HEK293 (cell line): ENCODE measurements around the gene PRPF6.

ENCODE experiments used
- CTCF ChIA-PET: fragments of 350-600 bp; formaldehyde crosslinking; extraction: SDS; loops from one replicate; lab custom pipeline; 2021; ENCODE audit warnings: antibody characterized with exemption; lab: Yijun Ruan, JAX
- POLR2A ChIA-PET: fragments of 300-600 bp; formaldehyde crosslinking; extraction: SDS; loops from one replicate; lab custom pipeline; 2020; ENCODE audit warnings: antibody characterized with exemption, inconsistent platforms; lab: Yijun Ruan, JAX
- H3K27ac ChIP-seq: fragments of 200-500 bp; sonication (Bioruptor generic); 2 replicates; pipeline ENCODE4 v1.5.1; 2014; ENCODE audit warnings: low read depth, low read length, control low read depth, inconsistent platforms; ENCODE audit errors: extremely low read depth
- H3K36me3 ChIP-seq, 2 experiments: fragments of 200-500 bp in 1 of 2; sonication (Bioruptor generic) in 1 of 2; 1 replicate in 1 of 2; 2 replicates in 1 of 2; pipeline ENCODE4 v1.5.1; 2014 to 2017; ENCODE audit warnings: inconsistent platforms in 2 of 2, low read length in 2 of 2; ENCODE audit not compliant: control insufficient read depth in 2 of 2, insufficient read depth in 1 of 2
- H3K4me1 ChIP-seq: fragments of 200-500 bp; sonication (Bioruptor generic); 2 replicates; pipeline ENCODE4 v1.5.1; 2014; ENCODE audit warnings: mild to moderate bottlenecking, low read length, inconsistent platforms; ENCODE audit not compliant: control insufficient read depth, insufficient read depth
- H3K4me3 ChIP-seq: 2 replicates; pipeline ENCODE4 v1.5.1; 2011; ENCODE audit warnings: low read depth, mild to moderate bottlenecking, control low read depth, low read length, moderate library complexity
- H3K9me3 ChIP-seq: fragments of 200-500 bp; sonication (Bioruptor generic); 2 replicates; pipeline ENCODE4 v1.5.1; 2014; ENCODE audit warnings: low read depth, low read length, inconsistent platforms; ENCODE audit not compliant: control insufficient read depth, insufficient read depth
- FEZF1 ChIP-seq: fragments of 450-650 bp; formaldehyde crosslinking; IDR thresholded peaks from 2 replicates; pipeline ENCODE4 v1.5.1; 2016; ENCODE audit warnings: missing biosample characterization, missing genetic modification characterization
- GLIS1 ChIP-seq: fragments of 450-650 bp; formaldehyde crosslinking; IDR thresholded peaks from 2 replicates; pipeline ENCODE4 v1.5.1; 2016; ENCODE audit warnings: missing biosample characterization, missing genetic modification characterization
- HOXD13 ChIP-seq: sonication (generic); formaldehyde crosslinking; IDR thresholded peaks from 2 replicates; pipeline ENCODE4 v1.8.0; 2022; ENCODE audit warnings: missing genetic modification reagents, borderline replicate concordance
- SCRT1 ChIP-seq: fragments of 450-650 bp; formaldehyde crosslinking; IDR thresholded peaks from 2 replicates; pipeline ENCODE4 v1.5.1; 2016; ENCODE audit warnings: missing biosample characterization, missing genetic modification characterization, borderline replicate concordance
- SCRT2 ChIP-seq: fragments of 450-650 bp; formaldehyde crosslinking; IDR thresholded peaks from 2 replicates; pipeline ENCODE4 v1.5.1; 2016; ENCODE audit warnings: missing biosample characterization, missing genetic modification characterization
- ZEB2 ChIP-seq: fragments of 450-650 bp; formaldehyde crosslinking; IDR thresholded peaks from 2 replicates; pipeline ENCODE4 v1.5.1; 2016; ENCODE audit warnings: missing biosample characterization, missing genetic modification characterization
- ZNF341 ChIP-seq: fragments of 450-650 bp; formaldehyde crosslinking; IDR thresholded peaks from 2 replicates; pipeline ENCODE4; 2016; ENCODE audit warnings: low read depth, missing biosample characterization, missing genetic modification characterization
- ZNF544 ChIP-seq: fragments of 450-650 bp; formaldehyde crosslinking; IDR thresholded peaks from 2 replicates; pipeline ENCODE4 v1.5.0; 2017; ENCODE audit warnings: missing biosample characterization, missing genetic modification characterization
- ZNF670 ChIP-seq: fragments of 450-650 bp; formaldehyde crosslinking; IDR thresholded peaks from 2 replicates; pipeline ENCODE4 v1.5.1; 2016; ENCODE audit warnings: missing biosample characterization, missing genetic modification characterization, low read depth
- ZNF768 ChIP-seq: fragments of 450-650 bp; formaldehyde crosslinking; IDR thresholded peaks from 2 replicates; pipeline ENCODE4 v1.5.1; 2018; ENCODE audit warnings: missing biosample characterization, mild to moderate bottlenecking, missing genetic modification characterization
- ZSCAN23 ChIP-seq: fragments of 450-650 bp; formaldehyde crosslinking; IDR thresholded peaks from 2 replicates; pipeline ENCODE4 v1.5.1; 2016; ENCODE audit warnings: missing biosample characterization, missing genetic modification characterization
- ZSCAN30 ChIP-seq: fragments of 450-650 bp; IDR thresholded peaks from 2 replicates; pipeline ENCODE4 v1.5.1; 2018; ENCODE audit warnings: missing biosample characterization, mild to moderate bottlenecking, missing genetic modification characterization, moderate library complexity
- TF ChIP-seq, protein P1 (sequence below): fragments of 450-650 bp; formaldehyde crosslinking; IDR thresholded peaks from 2 replicates; pipeline ENCODE4 v1.5.1; 2016; ENCODE audit warnings: missing biosample characterization, missing genetic modification characterization
- TF ChIP-seq, protein P2 (sequence below): fragments of 450-650 bp; formaldehyde crosslinking; IDR thresholded peaks from 2 replicates; pipeline ENCODE4 v1.5.1; 2016; ENCODE audit warnings: missing biosample characterization, missing genetic modification characterization
- TF ChIP-seq, protein P3 (sequence below): fragments of 450-650 bp; formaldehyde crosslinking; IDR thresholded peaks from 2 replicates; pipeline ENCODE4 v1.5.1; 2016; ENCODE audit warnings: missing biosample characterization, missing genetic modification characterization
- TF ChIP-seq, protein P4 (sequence below): fragments of 450-650 bp; formaldehyde crosslinking; IDR thresholded peaks from 2 replicates; pipeline ENCODE4 v1.5.1; 2016; ENCODE audit warnings: missing biosample characterization, missing genetic modification characterization
- TF ChIP-seq, protein P5 (sequence below): fragments of 450-650 bp; formaldehyde crosslinking; IDR thresholded peaks from 2 replicates; pipeline ENCODE4; 2016; ENCODE audit warnings: missing biosample characterization, missing genetic modification characterization

PRPF6 gene

GRCh38 chr20:64039293-64040160, 58.6 kb downstream of the PRPF6 start:
- no peaks in the 10 kb centered on the region for H3K9me3 ChIP-seq
- TF ChIP-seq ZNF341 (tag by site-specific recombination) (no peak), SCRT1 (tag by site-specific recombination) (peak; percentile 77), GLIS1 (tag by site-specific recombination) (peak; percentile 85), FEZF1 (tag by site-specific recombination) (no peak), ZEB2 (tag by site-specific recombination) (0 out of 2 replicates have a peak, but pooled peaks have one; percentile 7), SCRT2 (tag by site-specific recombination) (peak; percentile 93), ZSCAN23 (tag by site-specific recombination) (no peak)
- TF ChIP-seq, protein P1, sequence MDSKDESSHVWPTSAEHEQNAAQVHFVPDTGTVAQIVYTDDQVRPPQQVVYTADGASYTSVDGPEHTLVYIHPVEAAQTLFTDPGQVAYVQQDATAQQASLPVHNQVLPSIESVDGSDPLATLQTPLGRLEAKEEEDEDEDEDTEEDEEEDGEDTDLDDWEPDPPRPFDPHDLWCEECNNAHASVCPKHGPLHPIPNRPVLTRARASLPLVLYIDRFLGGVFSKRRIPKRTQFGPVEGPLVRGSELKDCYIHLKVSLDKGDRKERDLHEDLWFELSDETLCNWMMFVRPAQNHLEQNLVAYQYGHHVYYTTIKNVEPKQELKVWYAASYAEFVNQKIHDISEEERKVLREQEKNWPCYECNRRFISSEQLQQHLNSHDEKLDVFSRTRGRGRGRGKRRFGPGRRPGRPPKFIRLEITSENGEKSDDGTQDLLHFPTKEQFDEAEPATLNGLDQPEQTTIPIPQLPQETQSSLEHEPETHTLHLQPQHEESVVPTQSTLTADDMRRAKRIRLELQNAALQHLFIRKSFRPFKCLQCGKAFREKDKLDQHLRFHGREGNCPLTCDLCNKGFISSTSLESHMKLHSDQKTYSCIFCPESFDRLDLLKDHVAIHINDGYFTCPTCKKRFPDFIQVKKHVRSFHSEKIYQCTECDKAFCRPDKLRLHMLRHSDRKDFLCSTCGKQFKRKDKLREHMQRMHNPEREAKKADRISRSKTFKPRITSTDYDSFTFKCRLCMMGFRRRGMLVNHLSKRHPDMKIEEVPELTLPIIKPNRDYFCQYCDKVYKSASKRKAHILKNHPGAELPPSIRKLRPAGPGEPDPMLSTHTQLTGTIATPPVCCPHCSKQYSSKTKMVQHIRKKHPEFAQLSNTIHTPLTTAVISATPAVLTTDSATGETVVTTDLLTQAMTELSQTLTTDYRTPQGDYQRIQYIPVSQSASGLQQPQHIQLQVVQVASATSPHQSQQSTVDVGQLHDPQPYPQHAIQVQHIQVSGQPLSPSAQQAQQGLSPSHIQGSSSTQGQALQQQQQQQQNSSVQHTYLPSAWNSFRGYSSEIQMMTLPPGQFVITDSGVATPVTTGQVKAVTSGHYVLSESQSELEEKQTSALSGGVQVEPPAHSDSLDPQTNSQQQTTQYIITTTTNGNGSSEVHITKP (tag by site-specific recombination) = peak; percentile 57
- TF ChIP-seq, protein P2, sequence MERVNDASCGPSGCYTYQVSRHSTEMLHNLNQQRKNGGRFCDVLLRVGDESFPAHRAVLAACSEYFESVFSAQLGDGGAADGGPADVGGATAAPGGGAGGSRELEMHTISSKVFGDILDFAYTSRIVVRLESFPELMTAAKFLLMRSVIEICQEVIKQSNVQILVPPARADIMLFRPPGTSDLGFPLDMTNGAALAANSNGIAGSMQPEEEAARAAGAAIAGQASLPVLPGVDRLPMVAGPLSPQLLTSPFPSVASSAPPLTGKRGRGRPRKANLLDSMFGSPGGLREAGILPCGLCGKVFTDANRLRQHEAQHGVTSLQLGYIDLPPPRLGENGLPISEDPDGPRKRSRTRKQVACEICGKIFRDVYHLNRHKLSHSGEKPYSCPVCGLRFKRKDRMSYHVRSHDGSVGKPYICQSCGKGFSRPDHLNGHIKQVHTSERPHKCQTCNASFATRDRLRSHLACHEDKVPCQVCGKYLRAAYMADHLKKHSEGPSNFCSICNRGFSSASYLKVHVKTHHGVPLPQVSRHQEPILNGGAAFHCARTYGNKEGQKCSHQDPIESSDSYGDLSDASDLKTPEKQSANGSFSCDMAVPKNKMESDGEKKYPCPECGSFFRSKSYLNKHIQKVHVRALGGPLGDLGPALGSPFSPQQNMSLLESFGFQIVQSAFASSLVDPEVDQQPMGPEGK (tag by site-specific recombination) = 0 out of 2 replicates have a peak, but pooled peaks have one; percentile 24
- TF ChIP-seq, all 188 proteins: peak for 6
- ChIA-PET POLR2A (interaction anchor here (0.5 to 2.9 kb wide), 11 partner anchors 9 to 83 kb away, joined by 3 to 11 read pairs (median 4); partner anchors contain the start of genes PRPF6, TCEA2 and UCKL1), CTCF (interaction anchor here (0.6 to 4.4 kb wide), 23 partner anchors 9 to 168 kb away, joined by 3 to 39 read pairs (median 5); partner anchors contain the start of genes PRPF6, SAMD10, SOX18 and TCEA2)
- no peak overlapping the region for H3K27ac ChIP-seq
- peak overlapping the region; percentile 46; the same call in 1 of the 2 replicates for H3K4me3 ChIP-seq
- H3K36me3 ChIP-seq = peaks cover 0 to 6% of the 10 kb centered on the region in 2 experiments; a peak in 1 of 3 replicates
- H3K4me1 ChIP-seq = peaks cover 7% of the 10 kb centered on the region; the same call in 1 of the 2 replicates

- no peak overlapping the region for H3K4me3 ChIP-seq
- POLR2A ChIA-PET = interaction anchor here (1.0 to 2.9 kb wide), 2 partner anchors 10 to 22 kb away, joined by 3 to 11 read pairs; partner anchors contain the start of gene TCEA2
- TF ChIP-seq, protein P3, sequence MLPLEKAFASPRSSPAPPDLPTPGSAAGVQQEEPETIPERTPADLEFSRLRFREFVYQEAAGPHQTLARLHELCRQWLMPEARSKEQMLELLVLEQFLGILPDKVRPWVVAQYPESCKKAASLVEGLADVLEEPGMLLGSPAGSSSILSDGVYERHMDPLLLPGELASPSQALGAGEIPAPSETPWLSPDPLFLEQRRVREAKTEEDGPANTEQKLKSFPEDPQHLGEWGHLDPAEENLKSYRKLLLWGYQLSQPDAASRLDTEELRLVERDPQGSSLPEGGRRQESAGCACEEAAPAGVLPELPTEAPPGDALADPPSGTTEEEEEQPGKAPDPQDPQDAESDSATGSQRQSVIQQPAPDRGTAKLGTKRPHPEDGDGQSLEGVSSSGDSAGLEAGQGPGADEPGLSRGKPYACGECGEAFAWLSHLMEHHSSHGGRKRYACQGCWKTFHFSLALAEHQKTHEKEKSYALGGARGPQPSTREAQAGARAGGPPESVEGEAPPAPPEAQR (tag by site-specific recombination) = no peak
- TF ChIP-seq, protein P4, sequence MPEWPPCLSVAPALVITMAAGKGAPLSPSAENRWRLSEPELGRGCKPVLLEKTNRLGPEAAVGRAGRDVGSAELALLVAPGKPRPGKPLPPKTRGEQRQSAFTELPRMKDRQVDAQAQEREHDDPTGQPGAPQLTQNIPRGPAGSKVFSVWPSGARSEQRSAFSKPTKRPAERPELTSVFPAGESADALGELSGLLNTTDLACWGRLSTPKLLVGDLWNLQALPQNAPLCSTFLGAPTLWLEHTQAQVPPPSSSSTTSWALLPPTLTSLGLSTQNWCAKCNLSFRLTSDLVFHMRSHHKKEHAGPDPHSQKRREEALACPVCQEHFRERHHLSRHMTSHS (tag by site-specific recombination) = no peak
- TF ChIP-seq HOXD13 (no peak), ZSCAN30 (tag by site-specific recombination) (no peak), ZNF670 (tag by site-specific recombination) (no peak), ZNF768 (tag by site-specific recombination) (no peak), ZNF544 (tag by site-specific recombination) (no peak)
- TF ChIP-seq, protein P5, sequence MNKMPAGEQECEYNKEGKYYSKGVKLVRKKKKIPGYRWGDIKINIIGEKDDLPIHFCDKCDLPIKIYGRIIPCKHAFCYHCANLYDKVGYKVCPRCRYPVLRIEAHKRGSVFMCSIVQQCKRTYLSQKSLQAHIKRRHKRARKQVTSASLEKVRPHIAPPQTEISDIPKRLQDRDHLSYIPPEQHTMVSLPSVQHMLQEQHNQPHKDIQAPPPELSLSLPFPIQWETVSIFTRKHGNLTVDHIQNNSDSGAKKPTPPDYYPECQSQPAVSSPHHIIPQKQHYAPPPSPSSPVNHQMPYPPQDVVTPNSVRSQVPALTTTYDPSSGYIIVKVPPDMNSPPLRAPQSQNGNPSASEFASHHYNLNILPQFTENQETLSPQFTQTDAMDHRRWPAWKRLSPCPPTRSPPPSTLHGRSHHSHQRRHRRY (tag by site-specific recombination) = no peak
- no peaks in the 10 kb centered on the region for H3K9me3 ChIP-seq
- no peak overlapping the region for H3K27ac ChIP-seq
- CTCF ChIA-PET = interaction anchor here (0.6 to 4.4 kb wide), 13 partner anchors 9 to 169 kb away, joined by 3 to 39 read pairs (median 7); partner anchors contain the start of genes PRPF6, SAMD10, SOX18 and TCEA2
- H3K4me1 ChIP-seq = peaks cover 7% of the 10 kb centered on the region; the same call in 1 of the 2 replicates
- no peaks in the 10 kb centered on the region for H3K36me3 ChIP-seq
These were observed 59.5 kb downstream of the PRPF6 start for GRCh38 chr20:64040231-64041039.
